ENCODE results near the gene TLK2.

The TLK2 gene

DNA sequence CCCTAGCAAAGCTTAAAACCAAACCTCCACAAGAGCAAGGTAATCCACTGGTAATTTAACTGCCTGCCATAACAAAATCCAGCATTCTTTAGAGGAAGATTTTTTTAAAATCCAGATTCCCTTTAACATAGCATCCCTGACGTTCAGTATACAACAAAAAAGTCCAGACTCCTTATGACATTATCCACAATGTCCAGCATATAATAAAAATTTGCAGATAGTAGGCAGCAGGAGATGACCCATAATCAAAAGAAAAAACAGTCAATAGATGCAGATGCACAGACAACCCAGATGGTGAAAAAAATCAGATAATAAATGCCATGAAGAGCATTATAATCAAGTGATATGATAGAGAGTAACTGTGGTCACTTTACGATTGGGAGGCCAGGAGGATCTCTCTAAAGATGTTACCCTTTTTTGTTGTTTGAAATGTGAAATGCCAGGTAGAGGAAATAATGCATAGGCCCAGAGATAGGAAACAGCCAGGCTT is 182.0 kb downstream of the TLK2 start:
- DNase-seq, result no peak

DNA sequence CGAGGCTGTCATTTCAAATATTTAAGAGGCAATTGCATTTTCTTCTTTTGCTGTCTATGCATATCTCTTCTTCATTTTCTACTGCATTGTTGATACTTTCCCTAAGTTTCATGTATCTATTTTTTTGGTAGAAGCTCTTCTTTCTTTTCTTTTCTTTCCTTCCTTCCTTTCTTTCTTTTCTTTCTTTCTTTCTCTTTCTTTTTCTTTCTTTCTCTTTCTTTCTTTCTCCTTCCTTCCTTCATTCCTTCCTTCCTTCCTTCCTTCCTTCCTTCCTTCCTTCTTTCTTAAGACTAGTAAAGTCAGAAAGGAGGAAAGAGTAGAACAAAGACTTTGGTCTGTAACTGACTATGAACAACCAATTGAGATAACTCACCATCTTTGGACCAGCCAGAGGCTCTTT is 182.7 kb downstream of the TLK2 start:
- DNase-seq, result no peak

DNA sequence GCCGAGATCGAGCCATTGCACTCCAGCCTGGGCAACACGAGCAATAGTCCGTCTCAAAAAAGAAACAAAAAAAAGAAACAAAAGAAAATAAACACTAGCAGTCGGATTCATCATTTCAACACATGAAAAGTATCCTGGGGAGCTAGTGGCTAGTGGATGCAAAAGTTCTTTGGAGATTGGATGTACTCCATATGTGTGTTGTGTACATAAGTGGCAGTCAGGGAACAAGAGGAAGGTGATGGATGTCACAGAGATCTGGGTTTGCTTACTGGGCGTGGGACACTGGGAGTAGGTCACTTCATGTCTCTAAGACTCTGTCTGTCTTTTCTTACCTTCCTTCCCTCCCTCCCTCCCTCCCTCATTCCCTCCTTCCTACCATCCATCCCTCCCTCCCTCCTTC is 184.2 kb downstream of the TLK2 start:
- no peak for DNase-seq

Data from RPMI8226 (cell line).